Peyer's patch (tissue), 4 donors: ENCODE measurements around the gene RAB11FIP4.

Experiments
- CTCF ChIP-seq, 6 experiments: fragments of 450-650 bp in 4 of 6; fragments of 200-600 bp in 2 of 6; sonication (generic) in 1 of 6; IDR thresholded peaks; one replicate each; pipeline ENCODE4 v1.5.1; 2017 to 2019; ENCODE audit warnings: antibody characterized with exemption in 6 of 6, mild to moderate bottlenecking in 3 of 6, moderate library complexity in 1 of 6
- POLR2A ChIP-seq, 2 donors: fragments of 450-650 bp; IDR thresholded peaks; one replicate each; pipeline ENCODE4 v1.5.1; 2017; ENCODE audit warnings: antibody characterized with exemption in 2 of 2, mild to moderate bottlenecking in 2 of 2, moderate library complexity in 2 of 2

GRCh38 chr17:31434727-31435050 lies 43.2 kb downstream of the RAB11FIP4 start:
- no peak for TF ChIP-seq CTCF (IDR thresholded peaks at IDR 0.05)
- no peak for TF ChIP-seq POLR2A (IDR thresholded peaks at IDR 0.05)
